Colonic mucosa (tissue), 4 donors: ENCODE results near the gene GDPD5. TPM values are rescaled to one million over a fixed set of nuclear protein-coding genes. Genes with fewer than 3 reads are reported as not detected.

Experiments used
- DNase-seq: peaks from one replicate; pipeline ENCODE4 v3.0.0-alpha.2; 2020
- H3K27ac ChIP-seq: fragments of 200-600 bp; one replicate; pipeline ENCODE4 v1.8.0; 2021
- H3K27me3 ChIP-seq: fragments of 200-600 bp; one replicate; pipeline ENCODE4 v1.8.0; 2021
- H3K36me3 ChIP-seq: fragments of 200-600 bp; one replicate; pipeline ENCODE4 v1.8.0; 2021
- H3K4me1 ChIP-seq: fragments of 200-600 bp; one replicate; pipeline ENCODE4 v1.8.0; 2021; ENCODE audit warnings: mild to moderate bottlenecking
- H3K4me3 ChIP-seq: fragments of 200-600 bp; one replicate; pipeline ENCODE4 v1.8.0; 2021
- H3K9ac ChIP-seq, 2 donors: one replicate each; pipeline ENCODE4 v1.7.0; 2013; ENCODE audit warnings: control low read depth in 2 of 2, low read depth in 2 of 2, low read length in 2 of 2
- H3K9me3 ChIP-seq: fragments of 200-600 bp; one replicate; pipeline ENCODE4 v1.8.0; 2021
- CTCF ChIP-seq: fragments of 200-600 bp; IDR thresholded peaks from one replicate; pipeline ENCODE4 v1.8.0; 2022; ENCODE audit warnings: antibody characterized with exemption, mild to moderate bottlenecking
- intact Hi-C: fragments of 100-400 bp; cut with DNase I; formaldehyde crosslinking; loops from one replicate; pipeline ENCODE4 v1.14.1; 2022
- total RNA-seq, 2 donors: library from RNA; stranded (reverse); fragmentation: NEBNext Ultra II Directional in 1 of 2; extraction: Animal tissue kit (Norgen Biotek cat#: 25700) in 1 of 2; gene quantifications; one replicate each; pipeline ENCODE4 v1.2.1, GENCODE V29; 2021
- donor health status: healthy.
- donor health status: DM: no; HTN: no; CAD: no.
- donor health status: DM: no; HTN: no; CAD: no.

Gene GDPD5
- total RNA-seq, 2 donors from 2014 or later = 2.6 to 4.1 TPM

GRCh38 chr11:75561426-75562047, 35.8 kb upstream of the GDPD5 start:
- Histone ChIP-seq H3K27ac (peak overlapping the region; percentile 94), H3K4me3 (peak overlapping the region; percentile 66), H3K27me3 (no peaks in the 10 kb centered on the region), H3K9ac (peak overlapping the region; percentile 98 to 99), H3K36me3 (no peaks in the 10 kb centered on the region), H3K9me3 (no peaks in the 10 kb centered on the region), H3K4me1 (peaks cover 16% of the 10 kb centered on the region)
- no peak for TF ChIP-seq CTCF
- intact Hi-C loops = no loop called here
- DNase-seq = no peak

DNA sequence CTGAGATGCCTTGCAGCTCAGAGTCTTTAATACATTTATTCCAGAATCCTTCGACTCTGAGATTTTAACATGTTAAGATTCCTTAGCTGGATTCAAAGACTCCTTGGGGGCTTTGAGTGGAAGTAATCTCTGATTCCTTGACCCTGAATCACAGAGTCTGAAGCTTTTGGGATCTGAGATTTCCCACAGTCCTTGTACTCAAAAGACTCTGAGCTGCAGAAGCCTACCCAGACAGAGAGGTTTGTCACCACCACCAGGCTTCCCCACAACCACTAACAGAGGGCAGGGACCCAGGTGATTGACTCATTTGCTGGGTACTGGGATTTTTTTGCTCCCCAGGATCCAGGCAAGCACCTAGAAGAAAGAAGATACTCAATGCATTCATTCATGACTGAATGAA, 34.9 kb upstream of the GDPD5 start:
- Histone ChIP-seq H3K9ac (no peak overlapping the region), H3K27ac (peak overlapping the region; percentile 94), H3K27me3 (no peaks in the 10 kb centered on the region), H3K36me3 (no peaks in the 10 kb centered on the region), H3K9me3 (no peaks in the 10 kb centered on the region), H3K4me1 (peaks cover 16% of the 10 kb centered on the region), H3K4me3 (no peak overlapping the region)
- no peak for DNase-seq
- intact Hi-C loops = no loop called here
- TF ChIP-seq CTCF = no peak

- H3K9me3 ChIP-seq = no peaks in the 10 kb centered on the region
- DNase-seq = peak; percentile 62
- no peak overlapping the region for H3K4me3 ChIP-seq
- peak overlapping the region; percentile 39 to 68 for H3K9ac ChIP-seq
- TF ChIP-seq CTCF = no peak
- no peaks in the 10 kb centered on the region for H3K36me3 ChIP-seq
- peak overlapping the region; percentile 79 for H3K27ac ChIP-seq
- no peaks in the 10 kb centered on the region for H3K27me3 ChIP-seq
- intact Hi-C loops = no loop called here
- peaks cover 16% of the 10 kb centered on the region for H3K4me1 ChIP-seq
Measured at GRCh38 chr11:75558939-75559843, 33.5 kb upstream of the GDPD5 start.

GRCh38 chr11:75557666-75558494, 32.1 kb upstream of the GDPD5 start:
- Histone ChIP-seq H3K4me3 (no peak overlapping the region), H3K9me3 (no peaks in the 10 kb centered on the region), H3K27me3 (no peaks in the 10 kb centered on the region), H3K27ac (peak overlapping the region; percentile 79), H3K4me1 (peaks cover 3% of the 10 kb centered on the region), H3K36me3 (no peaks in the 10 kb centered on the region), H3K9ac (peak overlapping the region in 1 of 2 donors; percentile 68)
- intact Hi-C loops = no loop called here
- no peak for TF ChIP-seq CTCF
- DNase-seq = no peak

DNA sequence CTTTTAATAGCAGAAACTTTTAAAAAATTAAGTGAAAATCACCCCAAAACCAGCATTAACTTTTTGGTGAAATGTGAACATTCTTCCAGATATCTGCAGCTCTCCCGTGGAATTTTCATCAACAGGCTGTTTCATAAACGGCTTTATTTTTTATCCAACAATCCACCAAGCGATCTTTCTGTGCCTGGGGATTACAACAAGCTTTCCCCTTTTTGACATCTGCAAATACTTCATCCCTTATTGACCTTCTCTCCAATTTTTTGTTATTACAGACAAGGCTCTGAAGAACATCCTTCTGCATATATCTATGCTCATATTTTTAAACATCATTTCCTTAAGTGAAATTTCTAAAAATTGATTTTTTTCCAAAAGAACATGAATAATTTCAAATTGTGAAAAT, 30.5 kb upstream of the GDPD5 start:
- H3K36me3 ChIP-seq = no peaks in the 10 kb centered on the region
- H3K9me3 ChIP-seq = no peaks in the 10 kb centered on the region
- no peak overlapping the region for H3K9ac ChIP-seq
- intact Hi-C loops = no loop called here
- no peak for DNase-seq
- no peaks in the 10 kb centered on the region for H3K27me3 ChIP-seq
- no peak for TF ChIP-seq CTCF
- no peak overlapping the region for H3K27ac ChIP-seq
- H3K4me3 ChIP-seq = no peak overlapping the region
- no peaks in the 10 kb centered on the region for H3K4me1 ChIP-seq
